HG02852 (cell line): ENCODE data around the gene SLC9A9.

ENCODE experiments used
- ATAC-seq: cut with Tn5 transposase; IDR thresholded peaks from one replicate; pipeline ENCODE4 v1.9.1; 2021; ENCODE audit warnings: mild to moderate bottlenecking, moderate library complexity; ENCODE audit not compliant: unreplicated experiment

The SLC9A9 gene

GRCh38 chr3:143344516-143345165 is 503.6 kb downstream of the SLC9A9 start:
- ATAC-seq = no peak

- ATAC-seq = no peak
Measured at GRCh38 chr3:143343944-143344343, 504.3 kb downstream of the SLC9A9 start.

DNA sequence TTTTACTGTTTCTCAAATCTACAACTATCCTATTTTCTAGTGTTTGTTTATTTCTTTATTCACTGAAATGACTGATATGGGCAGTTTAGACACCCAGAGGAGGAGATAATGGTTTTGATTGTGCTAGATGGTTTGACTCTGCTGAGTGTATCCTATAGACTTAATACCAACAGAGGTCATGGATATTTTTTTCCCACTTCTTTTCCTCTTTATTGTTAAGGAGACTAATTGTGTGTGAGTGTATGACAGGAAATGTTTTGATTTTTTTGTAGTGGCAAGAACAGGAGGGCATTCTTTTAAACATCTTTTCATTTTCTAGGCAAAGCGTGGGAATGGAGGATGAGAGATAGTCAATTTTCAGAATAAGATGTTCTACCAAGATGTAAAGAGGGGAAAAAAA is 505.2 kb downstream of the SLC9A9 start:
- no peak for ATAC-seq

DNA sequence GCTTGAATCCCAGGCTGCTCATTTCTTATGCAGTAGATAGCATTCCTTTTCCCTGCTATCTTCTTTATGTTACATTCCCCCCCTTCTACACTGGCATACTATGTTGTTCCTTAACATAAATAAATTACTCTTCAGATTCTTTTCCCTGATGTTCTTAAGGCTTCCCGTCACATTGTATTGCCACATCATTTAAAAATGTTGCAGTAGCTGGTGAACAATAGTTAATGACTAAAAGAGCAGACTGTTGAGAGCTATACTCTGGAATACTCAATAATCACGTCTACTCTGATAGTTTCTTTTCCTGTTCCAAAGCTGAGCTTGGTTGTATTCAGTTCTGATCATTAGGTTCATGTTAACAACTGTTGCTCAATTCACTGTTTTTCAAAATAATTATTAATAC is 508.8 kb downstream of the SLC9A9 start:
- ATAC-seq = no peak

DNA sequence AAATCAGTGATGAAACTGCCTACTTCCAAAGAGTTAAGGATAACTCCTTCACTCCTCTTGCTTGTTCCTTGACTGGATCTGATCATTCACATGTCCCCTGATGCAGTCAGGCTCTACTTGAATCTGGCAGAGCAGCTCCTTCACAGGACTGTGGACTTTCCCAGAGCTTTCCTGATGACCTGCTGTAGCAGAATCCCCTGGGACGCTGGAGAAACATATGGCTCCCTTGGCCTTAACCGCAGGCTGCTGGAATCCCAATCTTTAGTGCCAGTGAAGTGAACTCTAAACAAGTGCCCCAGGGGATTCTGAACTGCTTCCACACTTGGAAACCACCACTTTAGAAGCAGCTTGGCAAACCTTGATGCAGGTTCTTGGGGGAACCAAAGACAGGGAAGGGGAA is 510.9 kb downstream of the SLC9A9 start:
- no peak for ATAC-seq

DNA sequence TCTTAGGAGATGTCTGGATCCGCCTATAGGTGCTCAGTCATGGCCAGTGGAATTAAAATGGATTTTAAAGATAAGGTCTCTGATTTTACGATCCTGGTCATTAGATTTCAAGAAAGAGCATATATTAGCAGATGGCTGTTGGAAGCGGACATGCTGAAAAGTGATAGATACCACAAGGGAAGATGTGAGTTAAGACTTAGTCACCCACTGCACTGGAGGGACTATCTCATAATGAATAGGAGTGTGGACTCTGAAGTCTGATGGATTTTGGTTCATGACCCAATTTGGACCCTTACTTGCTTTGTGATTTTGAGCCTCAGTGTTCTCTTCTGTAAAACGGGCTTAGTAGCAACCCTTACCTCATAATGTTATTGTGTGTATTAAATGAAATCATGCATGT is 514.0 kb downstream of the SLC9A9 start:
- ATAC-seq = no peak

- no peak for ATAC-seq
Measured at GRCh38 chr3:143333367-143333766, 514.9 kb downstream of the SLC9A9 start.

DNA sequence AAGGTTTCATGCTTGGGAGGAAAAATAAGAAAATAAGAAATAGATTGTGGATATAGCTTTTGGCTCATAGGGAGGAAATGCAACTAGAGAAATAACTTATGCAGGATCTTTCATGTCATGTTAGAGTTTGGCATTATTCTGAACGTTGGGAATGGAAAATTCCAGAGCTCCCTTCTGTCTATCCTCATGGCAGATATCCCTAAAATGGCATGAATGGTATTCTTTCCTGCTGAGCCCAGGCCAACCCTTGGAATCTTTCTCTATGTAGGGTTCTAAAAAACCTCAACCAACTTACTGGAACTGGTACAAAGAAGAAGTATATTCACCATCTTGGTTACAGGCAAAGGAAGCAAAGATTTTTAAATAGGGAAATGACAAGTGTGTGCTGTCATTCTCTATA is 516.2 kb downstream of the SLC9A9 start:
- ATAC-seq = no peak

DNA sequence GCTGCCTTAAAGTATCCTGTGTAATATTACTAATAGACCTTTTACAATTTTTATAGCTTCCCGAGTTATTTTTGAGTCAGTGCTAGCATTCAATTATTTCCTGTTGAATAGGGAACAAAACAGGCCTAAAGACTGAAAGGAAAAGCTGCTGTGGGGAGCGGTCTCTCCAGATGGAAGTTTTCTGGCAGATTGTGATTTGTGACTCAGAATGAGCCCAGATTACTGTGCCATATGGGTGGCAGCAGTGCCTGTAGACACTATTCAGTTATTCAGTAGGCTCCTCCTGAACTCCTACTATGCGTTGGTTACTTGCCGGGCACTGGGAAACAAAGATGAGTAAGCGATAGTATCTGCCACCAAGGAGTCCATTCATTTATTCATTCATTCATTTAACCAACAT is 516.9 kb downstream of the SLC9A9 start:
- ATAC-seq = no peak

DNA sequence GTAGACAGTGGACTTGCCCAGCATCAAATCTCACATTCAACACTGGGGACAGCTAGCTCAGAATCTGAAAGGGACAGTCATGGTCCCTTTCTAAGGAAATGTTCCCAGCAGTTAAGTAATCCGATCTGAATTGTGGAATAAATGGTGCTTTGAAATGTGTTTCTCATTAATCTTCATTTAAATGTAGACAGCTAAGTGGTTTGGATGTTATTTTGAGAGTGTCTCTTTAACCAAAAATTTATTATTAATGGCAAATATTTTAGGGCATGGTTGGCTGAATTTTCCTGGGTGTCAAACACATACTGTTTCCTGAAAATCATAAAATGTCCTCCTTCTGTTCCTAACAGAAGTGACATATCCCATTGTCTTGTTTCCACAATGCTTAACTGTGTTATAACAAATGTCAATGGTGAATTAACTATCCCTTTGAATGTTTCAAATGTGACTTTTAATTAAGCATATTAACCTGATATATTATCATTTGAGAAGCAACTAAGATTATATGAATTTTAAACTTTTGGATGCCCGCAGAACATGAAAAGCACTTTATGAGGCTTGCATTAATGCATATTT is 517.9 kb downstream of the SLC9A9 start:
- no peak for ATAC-seq

DNA sequence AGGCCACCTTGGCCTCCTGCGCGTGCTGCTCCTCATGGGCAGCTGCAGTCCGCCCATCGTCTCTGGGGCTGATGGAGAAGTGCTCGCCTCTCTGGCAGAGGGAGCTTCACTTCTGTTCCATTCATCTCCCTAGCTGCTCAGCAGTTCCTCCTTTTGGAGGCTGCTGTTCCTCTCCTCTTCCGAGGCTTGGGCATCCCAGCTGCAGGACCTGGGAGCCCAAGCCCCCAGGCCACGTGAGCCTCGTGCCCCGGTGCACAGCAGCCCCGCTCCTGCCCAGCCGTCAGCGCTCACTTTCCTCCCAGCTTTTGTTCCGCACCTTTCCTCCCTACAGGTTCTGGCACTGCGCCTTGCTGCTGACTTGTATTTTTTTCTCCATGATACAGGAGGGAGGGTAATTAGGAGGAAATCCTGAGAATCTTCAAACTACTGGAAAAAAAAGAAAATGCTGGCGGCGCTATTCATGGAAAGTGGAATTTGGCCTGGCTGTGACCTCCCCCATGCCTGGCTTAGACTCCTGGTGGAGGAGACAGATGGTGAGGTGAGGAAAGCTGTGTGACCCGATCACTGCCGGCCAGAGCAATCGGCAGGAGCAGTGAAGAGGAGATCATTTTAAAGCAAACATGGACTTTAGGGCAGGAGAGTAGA is 518.6 kb downstream of the SLC9A9 start:
- ATAC-seq = no peak

DNA sequence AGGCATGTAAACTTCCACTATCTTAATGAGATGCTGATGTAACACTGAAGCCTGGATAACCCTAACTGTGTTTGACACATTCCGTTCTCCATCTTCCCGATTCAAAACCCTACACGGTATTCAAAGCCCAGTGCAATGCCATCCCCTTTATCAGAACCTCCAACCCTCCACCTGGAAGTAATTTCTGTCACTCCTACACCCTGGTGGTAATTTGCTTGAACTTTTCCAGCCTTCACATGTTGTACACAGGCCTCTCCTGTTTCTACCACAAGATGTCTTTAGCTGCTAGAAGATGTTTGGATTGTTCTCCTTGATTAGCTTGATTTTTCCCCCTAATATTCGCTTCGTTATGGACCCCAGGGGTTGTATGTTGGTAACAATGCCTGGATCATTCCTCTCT is 519.8 kb downstream of the SLC9A9 start:
- no peak for ATAC-seq

DNA sequence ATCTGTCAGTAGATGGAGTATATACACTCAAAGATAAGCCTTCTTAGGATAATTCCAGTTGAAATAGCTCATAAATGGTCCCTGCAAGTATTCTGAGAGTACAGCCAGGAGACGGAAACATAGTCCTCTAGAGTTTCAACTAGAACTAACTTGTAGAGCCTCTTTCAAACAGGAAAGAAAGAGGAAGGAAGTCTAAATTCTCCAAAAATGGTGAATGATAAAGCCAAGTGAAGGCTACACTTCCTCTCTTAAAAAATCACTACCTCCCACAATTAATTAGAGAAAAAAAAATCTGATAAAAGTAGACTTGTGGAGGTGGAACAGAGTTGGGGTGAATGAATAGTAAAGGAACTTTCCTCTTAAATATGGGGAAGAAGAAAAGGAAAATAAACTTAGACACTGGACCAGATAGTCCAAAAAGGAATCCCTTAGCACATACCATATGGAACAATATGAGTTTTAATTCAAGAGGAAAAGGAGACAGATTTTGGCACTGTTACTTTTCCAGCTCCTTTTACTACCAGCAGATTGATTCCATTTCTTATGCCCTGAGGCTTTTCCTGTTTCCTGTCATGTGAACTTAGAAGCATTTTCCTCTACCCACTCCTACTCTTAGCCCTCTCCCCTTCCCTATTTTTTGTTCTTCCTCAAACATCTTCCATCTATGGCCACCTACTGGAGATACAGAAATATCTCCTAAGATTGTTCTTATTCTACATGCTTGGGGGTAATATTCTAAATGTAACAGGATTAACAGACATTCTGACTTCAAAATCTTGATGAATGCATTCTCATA is 521.1 kb downstream of the SLC9A9 start:
- no peak for ATAC-seq

- ATAC-seq = no peak
Measured at GRCh38 chr3:143321058-143321769, 527.1 kb downstream of the SLC9A9 start.

DNA sequence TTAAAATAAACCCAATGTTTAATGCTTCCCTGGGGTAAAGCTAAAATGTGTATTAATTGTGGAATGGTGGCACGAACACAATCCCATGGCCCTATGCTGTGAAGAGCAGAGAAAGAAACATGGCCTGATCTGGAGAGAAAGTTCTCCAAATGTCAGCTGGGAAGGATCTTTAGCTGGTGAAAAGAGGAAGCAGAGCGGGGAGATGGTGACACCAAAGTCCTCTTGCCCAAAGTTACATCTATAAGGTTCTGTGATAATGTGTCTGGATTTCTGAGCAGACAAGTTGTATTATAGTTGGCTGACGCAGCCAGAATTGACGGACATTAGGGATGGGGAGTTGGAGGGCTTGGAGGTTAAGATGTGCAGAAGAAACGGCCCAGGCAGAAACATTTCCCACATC is 532.5 kb downstream of the SLC9A9 start:
- no peak for ATAC-seq

- no peak for ATAC-seq
Measured at GRCh38 chr3:143314251-143315093, 533.8 kb downstream of the SLC9A9 start.

DNA sequence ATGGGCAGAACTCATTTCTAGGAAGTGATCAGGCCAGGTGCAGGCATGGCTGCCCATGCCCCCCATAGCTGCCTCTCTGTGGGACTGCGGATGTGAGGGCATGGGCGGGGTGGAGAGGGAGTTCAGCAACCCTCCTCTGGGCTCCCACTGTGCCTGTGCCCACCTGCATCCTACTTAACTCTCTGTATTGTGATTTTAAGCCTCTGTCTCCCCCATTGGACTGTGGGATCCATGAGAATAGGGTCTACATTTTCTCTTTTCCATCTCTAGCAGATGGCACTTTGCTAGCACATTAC is 534.4 kb downstream of the SLC9A9 start:
- no peak for ATAC-seq

DNA sequence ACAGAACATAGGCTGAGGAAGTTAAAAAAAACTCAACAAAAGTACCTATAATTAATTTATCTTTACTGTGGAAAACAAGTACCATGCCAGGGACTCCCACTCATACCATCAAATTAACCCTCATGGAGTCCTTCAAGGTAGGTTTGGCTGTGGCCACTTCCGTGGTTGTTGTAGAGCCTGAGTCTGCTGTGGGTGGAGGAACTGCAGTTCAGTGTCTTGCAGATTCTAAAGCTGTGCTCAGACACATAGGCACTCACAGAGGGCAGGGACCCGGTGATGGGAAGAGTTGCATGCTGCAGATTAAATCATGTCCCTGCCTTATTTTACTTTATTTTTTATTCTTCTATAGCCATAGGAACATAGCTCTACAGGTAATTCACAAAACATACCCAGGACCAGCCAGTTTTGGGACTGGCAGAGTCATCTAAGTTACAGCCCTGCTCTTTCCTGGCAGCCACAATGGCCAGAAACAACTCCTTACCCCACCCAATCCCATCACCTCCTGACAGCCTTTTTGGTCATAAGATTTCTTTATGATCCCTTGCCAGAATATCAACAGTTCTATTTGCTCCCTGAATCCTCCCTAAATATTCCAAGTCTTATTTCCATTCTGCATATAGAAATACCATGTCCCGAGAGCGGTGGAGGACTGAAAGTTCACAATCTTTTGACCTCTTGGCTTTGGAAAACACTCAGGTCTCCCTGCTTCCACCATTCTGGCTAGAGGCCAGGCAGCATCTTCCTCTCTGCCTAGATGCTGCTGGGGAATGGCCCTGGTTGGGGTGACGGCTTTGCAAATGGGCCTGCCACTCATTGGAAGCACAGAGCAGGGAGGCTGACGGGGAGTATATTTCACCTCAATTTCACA is 535.0 kb downstream of the SLC9A9 start:
- no peak for ATAC-seq

GRCh38 chr3:143311096-143311495 is 537.2 kb downstream of the SLC9A9 start:
- no peak for ATAC-seq

- no peak for ATAC-seq
Measured at GRCh38 chr3:143309705-143310104, 538.6 kb downstream of the SLC9A9 start.
